Hepatocyte (in vitro differentiated cells): ENCODE measurements around the gene AP4S1.

ENCODE experiments used
- EZH2 ChIP-seq: fragments of 200-600 bp; sonication (generic); IDR thresholded peaks from 2 replicates; pipeline ENCODE4 v1.6.1; 2016; ENCODE audit warnings: antibody characterized with exemption, mild to moderate bottlenecking, borderline replicate concordance
- EZH2phosphoT487 ChIP-seq: fragments of 200-600 bp; sonication (generic); IDR thresholded peaks from one replicate; pipeline ENCODE4 v1.6.1; 2018; ENCODE audit warnings: antibody characterized with exemption, mild to moderate bottlenecking, low read depth, moderate library complexity; ENCODE audit not compliant: unreplicated experiment, severe bottlenecking
- TF ChIP-seq, protein P1 (sequence below): fragments of 200-600 bp; sonication (generic); IDR thresholded peaks from 2 replicates; pipeline ENCODE4 v1.5.1; 2016; ENCODE audit warnings: antibody characterized with exemption, mild to moderate bottlenecking; ENCODE audit not compliant: poor library complexity

DNA sequence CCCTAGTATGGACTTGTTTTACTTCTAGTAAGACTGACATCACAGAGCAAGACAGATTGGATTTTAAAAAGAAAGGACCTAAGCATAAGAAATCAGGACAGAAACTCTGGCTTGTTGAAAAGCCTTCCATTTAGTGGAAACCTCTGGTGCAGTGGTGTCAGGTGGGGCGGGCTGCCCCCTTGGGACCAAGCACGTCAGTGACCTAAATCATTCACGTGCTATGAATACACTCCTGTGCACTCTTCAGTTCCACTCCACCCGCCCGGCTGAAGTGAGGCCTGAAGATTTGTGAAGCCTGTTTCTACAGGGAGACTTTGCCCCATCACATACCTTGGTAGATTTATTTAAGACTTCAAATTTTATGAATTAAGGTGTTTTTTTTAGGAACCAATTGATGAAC is 58.9 kb downstream of the AP4S1 start:
- TF ChIP-seq, protein P1, sequence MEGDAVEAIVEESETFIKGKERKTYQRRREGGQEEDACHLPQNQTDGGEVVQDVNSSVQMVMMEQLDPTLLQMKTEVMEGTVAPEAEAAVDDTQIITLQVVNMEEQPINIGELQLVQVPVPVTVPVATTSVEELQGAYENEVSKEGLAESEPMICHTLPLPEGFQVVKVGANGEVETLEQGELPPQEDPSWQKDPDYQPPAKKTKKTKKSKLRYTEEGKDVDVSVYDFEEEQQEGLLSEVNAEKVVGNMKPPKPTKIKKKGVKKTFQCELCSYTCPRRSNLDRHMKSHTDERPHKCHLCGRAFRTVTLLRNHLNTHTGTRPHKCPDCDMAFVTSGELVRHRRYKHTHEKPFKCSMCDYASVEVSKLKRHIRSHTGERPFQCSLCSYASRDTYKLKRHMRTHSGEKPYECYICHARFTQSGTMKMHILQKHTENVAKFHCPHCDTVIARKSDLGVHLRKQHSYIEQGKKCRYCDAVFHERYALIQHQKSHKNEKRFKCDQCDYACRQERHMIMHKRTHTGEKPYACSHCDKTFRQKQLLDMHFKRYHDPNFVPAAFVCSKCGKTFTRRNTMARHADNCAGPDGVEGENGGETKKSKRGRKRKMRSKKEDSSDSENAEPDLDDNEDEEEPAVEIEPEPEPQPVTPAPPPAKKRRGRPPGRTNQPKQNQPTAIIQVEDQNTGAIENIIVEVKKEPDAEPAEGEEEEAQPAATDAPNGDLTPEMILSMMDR = no peak
- TF ChIP-seq EZH2 (no peak), EZH2phosphoT487 (no peak)
